NAMALWA (cell line): Measurements from ENCODE around the gene TAOK2.

Source experiments
- DNase-seq: peaks from one replicate; pipeline ENCODE4 v3.0.0-alpha.2; 2015; ENCODE audit warnings: low spot score

The TAOK2 gene

GRCh38 chr16:29988346-29989075 lies 14.8 kb downstream of the TAOK2 start:
- no peak for DNase-seq

- no peak for DNase-seq
These were observed 15.6 kb downstream of the TAOK2 start for GRCh38 chr16:29989111-29989858.

- DNase-seq: no peak
These were observed 16.4 kb downstream of the TAOK2 start for GRCh38 chr16:29990034-29990433.

DNA sequence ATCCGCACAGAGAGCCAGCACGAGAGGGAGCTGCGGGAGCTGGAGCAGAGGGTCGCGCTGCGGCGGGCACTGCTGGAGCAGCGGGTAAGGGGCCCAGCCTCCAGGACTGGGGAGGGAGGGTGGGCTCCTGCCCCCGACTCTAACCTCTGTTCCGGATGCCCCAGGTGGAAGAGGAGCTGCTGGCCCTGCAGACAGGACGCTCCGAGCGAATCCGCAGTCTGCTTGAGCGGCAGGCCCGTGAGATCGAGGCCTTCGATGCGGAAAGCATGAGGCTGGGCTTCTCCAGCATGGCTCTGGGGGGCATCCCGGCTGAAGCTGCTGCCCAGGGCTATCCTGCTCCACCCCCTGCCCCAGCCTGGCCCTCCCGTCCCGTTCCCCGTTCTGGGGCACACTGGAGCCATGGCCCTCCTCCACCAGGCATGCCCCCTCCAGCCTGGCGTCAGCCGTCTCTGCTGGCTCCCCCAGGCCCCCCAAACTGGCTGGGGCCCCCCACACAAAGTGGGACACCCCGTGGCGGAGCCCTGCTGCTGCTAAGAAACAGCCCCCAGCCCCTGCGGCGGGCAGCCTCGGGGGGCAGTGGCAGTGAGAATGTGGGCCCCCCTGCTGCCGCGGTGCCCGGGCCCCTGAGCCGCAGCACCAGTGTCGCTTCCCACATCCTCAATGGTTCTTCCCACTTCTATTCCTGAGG lies 17.4 kb downstream of the TAOK2 start:
- no peak for DNase-seq

DNA sequence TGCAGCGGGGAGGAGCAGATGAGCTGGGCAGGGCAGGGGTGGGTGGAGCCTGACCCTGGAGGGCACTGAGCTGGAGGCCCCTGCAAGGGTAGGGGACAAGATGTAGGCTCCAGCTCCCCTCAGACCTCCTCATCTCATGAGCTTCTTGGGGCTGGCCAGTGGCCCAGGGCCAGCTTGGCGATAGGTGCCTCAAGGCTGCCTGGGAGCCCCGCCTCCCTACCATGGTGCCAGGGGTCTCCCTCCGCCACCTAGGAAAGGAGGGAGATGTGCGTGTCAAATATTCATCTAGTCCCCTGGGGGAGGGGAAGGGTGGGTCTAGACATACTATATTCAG lies 17.9 kb downstream of the TAOK2 start:
- no peak for DNase-seq

DNA sequence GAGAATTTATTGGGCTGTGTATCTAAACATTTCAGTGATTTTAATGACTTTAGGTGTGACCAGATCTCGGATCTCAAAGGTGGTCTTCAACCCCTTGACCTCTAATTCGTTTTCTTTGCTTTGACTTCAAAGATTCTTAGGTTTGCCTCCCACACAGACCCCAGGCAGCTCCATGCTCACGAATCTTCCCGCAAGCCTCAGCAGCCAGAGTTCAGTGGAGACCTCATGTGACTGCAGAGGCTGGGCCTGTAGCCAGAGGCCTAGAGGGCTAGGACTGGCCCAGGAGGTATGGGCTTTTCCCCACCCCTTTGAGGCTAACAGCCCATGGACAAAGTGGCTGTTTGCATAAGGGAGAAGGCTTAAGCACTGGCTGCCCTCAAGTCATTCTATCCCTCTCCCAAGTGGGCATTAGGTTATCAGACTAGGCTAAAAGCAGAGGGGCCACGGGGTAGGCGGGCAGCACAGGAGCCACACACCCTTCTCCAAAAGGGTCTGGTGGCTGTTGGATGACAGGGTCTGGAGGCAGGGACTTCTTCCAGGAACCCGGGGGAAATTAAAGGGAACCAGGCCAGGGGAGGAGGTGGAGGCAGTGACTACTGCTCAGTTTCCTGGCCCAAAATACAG lies 18.8 kb downstream of the TAOK2 start:
- DNase-seq: no peak

- DNase-seq: no peak
These were observed 19.7 kb downstream of the TAOK2 start for GRCh38 chr16:29993191-29993902.

GRCh38 chr16:29993903-29994599 lies 20.4 kb downstream of the TAOK2 start:
- DNase-seq: no peak

DNA sequence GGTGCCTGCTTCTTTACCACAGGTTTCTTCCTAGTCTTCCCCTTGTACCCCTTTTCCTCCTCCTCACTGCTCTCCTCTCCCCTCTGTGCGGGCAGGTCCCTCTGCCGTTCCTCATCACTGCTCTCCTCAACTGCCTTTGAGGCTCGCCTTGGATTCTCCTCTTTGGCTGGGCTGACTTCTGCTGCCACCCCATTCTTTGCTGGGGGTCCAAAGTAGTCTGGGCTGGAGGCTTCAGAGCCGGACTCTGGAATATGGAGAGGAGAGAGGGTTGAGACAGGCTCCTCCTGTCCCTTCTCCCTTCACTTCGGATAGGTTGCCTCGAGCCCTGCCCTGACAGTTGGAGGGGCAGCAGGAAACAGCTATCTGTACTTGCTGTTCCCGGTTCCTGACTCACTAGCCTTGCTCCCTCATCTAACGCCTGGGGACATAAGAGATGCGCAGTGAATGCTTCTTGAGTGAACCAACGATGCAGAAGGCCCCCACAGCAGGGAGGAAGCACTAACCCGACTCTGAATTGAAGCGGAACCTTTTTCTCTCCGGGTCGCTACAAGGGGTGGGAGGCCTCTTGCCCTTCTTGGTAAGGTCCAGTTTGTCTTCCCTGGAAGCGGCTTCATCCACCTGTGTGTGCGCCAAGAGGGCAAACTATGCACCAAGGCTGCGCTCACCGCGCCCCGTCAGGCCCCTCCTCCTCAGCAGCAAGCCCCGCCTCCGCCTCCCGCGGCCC lies 21.1 kb downstream of the TAOK2 start:
- DNase-seq: no peak

DNA sequence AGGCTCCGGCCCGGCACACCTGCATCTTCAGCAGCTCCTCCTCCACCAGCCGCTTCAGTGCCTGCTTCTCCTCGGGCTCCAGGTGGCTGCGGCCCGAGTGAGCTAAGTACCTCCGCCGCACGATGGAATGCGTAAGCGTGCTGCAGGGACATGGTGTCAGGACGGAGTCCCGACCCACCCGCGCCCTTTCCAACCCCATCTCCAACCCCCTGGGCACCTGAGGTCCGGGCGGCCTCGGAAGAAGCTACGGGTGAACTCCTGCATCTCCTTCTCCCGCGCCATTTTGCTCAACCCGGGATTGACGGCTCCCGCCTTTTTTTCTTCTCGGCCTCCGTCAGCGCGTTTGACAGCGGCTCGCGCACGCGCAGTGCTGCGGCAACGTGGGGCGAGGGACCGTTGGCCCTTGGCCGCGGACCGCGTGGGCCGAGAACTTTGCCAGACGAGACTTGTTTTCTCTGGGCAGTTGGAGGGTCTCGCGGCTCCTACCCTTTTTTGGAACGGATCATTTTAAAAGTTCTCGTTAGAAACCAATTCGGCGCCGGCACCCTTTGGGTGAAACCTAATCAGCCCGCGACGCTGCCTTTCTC lies 21.7 kb downstream of the TAOK2 start, which contains the start of gene HIRIP3:
HIRIP3 (minus strand) TSS at position 294 of the 587 bp plus-strand sequence; CDS start at position 282, 12 bp downstream.
- peak; percentile 95 for DNase-seq

GRCh38 chr16:29995911-29996765 lies 22.5 kb downstream of the TAOK2 start, which contains the start of gene INO80E:
Gene INO80E (plus strand): TSS chr16:29996241. CDS start chr16:29996311, 70 bp downstream.
- peak; percentile 98 for DNase-seq

DNA sequence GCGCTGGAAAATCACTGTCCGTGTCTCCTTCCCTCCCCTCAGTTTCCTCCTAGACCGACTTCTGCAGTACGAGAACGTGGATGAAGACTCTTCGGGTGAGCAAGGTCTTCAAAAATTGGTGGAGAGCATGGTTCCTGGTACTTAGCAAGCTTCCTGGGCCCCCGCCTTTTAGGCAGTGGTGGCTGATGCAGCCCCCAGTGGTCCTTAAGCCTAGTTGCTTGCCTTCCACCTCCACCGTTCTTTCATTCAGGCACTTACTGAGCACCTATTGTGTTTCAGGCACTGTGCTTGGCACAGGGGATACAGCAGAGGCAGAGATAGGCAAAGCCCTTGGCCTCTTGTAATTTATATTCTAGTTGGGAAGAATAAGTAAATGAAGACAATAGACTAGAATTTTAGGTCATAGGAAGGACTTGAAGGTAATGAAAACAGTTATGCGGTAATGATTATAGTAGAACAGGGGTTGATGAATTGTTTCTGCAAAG lies 23.1 kb downstream of the TAOK2 start:
- peak; percentile 56 for DNase-seq

DNA sequence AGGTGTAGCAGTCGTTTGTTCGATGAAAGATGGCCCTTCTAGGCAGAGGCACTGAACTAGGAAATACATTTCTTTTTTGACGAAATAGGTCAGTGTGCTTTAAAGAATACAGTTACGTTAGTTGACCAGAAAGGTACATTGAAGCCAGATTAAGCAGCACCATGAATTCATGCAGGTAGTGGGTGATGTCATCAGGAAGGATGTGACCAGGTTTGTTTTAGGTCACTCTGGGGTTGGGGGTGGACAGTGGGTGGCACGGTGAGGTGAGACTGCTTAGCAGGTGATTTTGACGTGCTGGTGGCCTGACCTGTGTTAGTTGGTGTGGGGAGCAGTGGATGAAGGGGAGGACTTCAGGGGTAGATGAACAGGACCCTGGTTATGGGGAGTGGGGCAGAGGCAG lies 25.9 kb downstream of the TAOK2 start:
- DNase-seq: no peak

- no peak for DNase-seq
These were observed 27.3 kb downstream of the TAOK2 start for GRCh38 chr16:30000735-30001631.

GRCh38 chr16:30002614-30003346 lies 29.1 kb downstream of the TAOK2 start:
- no peak for DNase-seq

DNA sequence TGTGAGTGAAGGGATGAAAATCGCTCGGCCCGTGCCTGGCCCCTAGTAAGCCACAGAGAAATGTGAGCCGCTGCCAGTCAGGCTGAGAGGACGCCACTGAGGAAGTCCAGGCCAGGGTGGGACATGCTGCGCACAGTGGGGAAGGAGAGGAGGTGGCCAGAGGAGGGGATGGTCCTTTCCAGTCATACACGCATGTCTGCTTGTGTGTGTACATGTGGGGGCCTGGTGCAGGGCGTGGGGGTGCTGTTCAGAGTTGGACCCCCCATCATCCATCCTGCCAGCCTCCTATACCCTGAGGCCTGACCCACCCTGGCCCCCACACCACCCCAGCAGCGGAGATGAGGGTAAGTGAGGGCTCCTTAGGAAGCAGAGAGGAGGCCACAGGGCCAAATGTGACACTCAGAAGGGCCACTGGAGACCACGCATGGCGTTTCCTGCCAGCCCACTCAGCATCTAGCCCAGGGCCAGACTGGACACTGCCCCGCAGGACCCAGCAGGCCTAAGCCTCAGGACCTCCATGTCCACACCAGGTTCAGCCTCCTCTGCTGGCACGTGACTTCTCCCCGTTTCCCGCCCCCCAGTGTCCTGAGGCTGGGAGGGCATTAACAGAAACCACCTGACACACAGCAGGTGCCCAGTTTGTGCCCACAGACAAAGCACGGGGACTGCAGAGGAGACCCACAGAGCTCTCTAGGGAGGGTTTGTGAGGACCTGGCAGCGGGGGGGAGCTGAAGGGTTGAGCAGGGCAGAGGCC lies 30.2 kb downstream of the TAOK2 start:
- DNase-seq: no peak
